HL-60/S4 treated with retinoic acid at 250 ng/mL for 4 days and 3 days (cell line): ENCODE measurements around the gene KCTD4.
"Not testable (repeated sequence)": the region's sequence is repeated elsewhere in the genome, so short reads cannot be mapped to it uniquely, and the experiment has no call there.

ENCODE experiments used
- in situ Hi-C: fragments of 300-500 bp; cut with MboI; formaldehyde crosslinking; loops from 2 replicates; pipeline ENCODE4 v1.7.0; 2022; ENCODE audit warnings: low sequenced_read_pairs

KCTD4 gene

DNA sequence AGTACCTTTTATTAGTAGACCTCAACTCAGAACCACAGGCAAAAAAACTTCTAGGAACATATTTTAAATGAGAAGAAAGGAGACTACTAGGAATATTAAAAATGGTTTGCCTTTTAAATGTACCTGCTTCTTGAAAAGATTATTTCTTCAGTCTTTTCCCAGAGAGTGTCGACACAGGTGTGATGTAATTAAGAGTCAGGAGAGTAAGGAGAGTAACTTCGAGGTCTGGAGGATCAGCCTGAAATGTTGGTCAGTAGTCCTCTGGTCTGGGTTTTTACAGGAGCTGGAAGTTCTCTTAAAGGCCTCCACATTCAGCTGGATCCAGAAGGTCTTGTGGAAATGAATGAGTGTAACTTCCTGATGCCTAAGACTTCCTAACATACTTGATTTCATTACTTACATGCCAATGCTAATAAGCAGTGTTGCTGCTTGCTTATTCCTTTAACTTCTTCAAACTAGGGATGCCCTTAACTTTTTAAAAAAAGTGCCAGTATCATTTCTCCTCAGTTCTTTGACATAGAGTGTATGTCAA, at the start of gene KCTD4:
Gene KCTD4, minus strand, starts transcription at position 345 of the 532 bp plus-strand sequence. CDS start 6,478 bp downstream, outside the sequence.
- in situ Hi-C loops: no loop called here

DNA sequence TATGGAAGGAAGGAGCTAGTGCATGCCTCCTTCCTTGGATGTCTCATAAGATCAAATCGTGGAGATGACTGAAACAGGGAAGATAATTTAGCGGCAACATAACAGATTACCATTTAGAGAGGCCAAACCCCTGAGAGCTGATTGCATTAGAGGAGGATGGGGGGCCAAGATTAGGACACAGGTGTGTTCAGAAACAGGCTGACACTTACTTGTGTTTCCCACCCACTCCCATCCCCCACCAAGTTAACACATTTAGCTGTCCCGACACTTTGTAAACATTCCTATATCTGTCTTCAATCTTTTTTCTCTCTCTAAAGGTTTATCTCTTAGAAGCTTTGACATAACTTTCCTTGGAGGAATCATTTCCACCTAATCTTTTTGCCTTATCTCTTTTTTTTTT, 48.8 kb upstream of the KCTD4 start:
- in situ Hi-C loops: no loop called here

- in situ Hi-C loops: not testable (repeated sequence)
Measured at GRCh38 chr13:45244736-45245135, 43.9 kb upstream of the KCTD4 start.

- in situ Hi-C loops: no loop called here
Measured at GRCh38 chr13:45243077-45243476, 42.2 kb upstream of the KCTD4 start.

- in situ Hi-C loops: no loop called here
Measured at GRCh38 chr13:45242524-45242923, 41.7 kb upstream of the KCTD4 start.

- in situ Hi-C loops: no loop called here
Measured at GRCh38 chr13:45242070-45242469, 41.2 kb upstream of the KCTD4 start.

DNA sequence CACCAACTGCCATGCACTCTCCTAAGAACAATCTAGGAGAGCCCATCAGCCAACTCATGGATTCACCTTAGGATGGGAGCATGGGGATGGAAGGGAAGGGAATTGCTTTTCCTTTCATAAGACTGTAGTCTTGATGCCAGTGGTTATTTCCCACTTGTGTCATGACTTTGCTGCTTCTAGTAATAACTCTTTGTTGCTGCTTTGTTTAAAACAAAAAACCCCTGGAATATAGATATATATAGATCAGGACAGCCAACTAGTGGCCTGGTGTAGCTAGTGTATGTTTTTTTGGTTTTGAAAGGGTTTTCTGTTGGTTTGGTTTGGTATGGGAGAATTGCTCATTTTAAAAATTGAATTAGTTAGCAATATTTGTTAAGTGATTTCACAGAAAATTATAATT, 39.3 kb upstream of the KCTD4 start:
- in situ Hi-C loops: no loop called here

GRCh38 chr13:45238945-45239795, 38.3 kb upstream of the KCTD4 start:
- in situ Hi-C loops: no loop called here

GRCh38 chr13:45232591-45232990, 31.7 kb upstream of the KCTD4 start:
- in situ Hi-C loops: no loop called here

DNA sequence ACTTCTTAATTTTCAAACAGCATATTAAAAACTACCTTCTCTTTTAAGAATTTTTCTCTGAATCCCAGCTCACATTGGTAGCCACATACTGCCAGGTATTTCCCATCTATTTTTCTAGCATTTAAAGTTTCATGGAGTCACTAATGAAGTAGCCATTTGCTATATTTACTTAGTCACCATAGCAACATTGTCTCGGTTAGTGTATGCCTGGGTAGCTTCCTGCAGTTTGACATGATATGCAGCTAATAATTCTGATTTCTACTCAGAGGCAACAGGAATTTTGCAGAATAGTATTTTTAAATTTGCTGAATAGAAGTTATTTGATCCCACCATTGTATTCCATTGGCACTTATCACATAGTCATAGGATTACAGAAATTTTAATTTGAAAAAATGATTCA, 30.9 kb upstream of the KCTD4 start:
- in situ Hi-C loops: no loop called here

DNA sequence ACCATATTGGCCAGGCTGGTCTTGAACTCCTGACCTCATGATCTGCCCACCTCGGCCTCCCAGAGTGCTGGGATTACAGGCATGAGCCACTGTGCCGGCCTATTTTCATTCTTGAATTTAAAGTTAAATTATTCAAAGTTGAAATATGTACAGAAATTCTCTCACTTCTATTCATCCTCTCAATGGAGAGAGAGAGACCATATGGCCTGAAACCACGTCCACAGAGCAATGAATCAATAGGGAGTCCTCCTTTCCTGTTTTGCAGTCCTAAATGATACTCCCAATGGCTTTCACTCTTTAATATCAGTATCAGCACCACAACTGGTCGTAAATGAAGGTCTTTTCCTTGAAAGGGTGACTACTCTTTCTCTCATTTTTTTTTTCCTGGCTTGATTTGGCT, 30.5 kb upstream of the KCTD4 start:
- in situ Hi-C loops: no loop called here

DNA sequence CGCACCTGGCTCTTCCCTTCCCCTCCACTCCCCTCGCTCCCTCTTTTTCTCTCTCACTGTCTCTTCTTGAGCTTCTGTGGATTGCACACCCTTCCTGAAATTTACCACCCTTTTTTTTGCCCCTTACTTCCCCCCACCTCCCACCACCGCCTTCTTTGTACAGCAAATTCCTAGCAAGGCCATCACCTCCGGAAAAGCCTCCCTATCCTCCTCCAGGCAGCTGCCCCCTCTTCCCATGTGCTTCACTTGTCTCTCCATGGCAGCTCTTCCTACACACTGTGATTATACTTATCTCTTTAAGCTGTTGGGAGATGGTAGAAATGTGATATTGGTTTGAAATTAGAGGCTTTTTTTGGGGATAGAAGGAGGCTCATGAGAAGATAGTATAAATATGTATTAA, 28.3 kb upstream of the KCTD4 start:
- in situ Hi-C loops: no loop called here

DNA sequence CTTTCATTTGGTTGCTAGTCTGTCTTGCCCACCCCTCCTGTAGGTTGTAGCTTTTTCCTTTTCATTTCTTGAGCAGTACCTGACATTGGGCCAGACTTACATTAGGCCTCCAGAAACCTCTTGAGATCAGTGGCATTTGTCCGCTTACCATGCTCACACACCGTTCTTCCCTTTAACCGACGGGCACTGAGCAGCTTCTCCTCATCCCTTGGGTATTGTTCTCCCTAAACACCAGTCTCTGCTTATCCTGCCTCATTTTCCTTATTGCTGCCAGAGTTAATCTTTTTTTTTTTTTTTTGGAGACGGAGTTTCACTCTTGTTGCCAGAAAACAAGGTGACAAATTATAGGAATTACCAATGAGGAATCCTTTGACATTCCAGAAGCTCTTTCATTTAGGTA, 27.2 kb upstream of the KCTD4 start:
- in situ Hi-C loops: no loop called here

DNA sequence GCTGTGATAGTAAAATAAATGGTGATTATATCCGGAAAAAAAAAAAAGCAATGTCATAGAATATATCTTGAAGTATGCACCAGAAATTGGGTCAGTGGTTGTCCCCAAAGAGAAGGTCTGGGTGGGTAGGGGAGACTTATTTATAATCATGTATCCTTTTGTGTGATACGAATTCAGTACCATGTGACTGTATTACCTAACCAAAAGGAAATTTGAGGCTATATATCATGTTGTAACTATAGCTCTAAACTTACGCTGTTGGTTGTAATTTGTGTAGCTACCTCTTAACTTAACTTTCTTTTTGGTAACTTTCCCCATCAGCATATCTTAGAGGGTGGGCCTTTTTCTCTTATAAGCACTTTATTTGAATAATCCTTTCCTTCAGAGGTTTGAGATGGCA, 25.2 kb upstream of the KCTD4 start:
- in situ Hi-C loops: no loop called here

DNA sequence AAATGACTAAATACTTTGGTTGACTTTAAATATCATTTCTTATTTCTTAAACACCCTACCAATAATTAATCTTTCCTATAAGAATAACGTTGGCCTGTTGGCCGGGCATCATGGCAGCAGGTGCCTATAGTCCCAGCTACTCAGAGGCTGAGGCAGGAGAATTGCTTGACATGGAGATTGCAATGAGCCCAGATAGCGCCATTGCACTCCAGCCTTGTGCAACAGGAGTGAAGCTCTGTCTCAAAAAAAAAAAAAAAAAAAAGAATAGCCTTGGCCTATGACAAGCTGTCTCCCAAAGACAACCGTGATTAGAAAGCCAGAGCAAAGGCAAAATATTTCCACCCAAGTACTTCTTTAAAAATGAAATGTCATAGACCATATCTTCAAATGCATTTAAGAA, 24.5 kb upstream of the KCTD4 start:
- in situ Hi-C loops: no loop called here

DNA sequence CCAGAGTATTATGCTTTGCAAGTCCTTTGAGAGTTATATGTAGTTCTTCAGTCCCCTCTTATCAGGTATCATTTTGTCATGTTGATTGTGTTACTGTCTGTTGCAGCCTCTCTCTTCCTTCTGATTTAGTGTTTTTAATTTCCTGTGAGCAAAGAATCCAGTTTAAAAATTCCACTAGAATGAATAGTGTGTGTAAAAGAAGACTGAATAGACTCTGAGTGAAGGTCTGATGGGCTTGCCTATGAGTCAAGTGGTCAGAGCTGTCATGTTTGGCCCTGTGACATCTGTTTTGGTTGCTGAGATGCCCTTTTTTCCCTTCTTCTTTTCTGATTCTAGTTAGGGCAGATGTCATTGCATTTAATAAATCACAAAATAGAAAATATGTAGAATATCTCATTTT, 23.3 kb upstream of the KCTD4 start:
- in situ Hi-C loops: no loop called here

- in situ Hi-C loops: no loop called here
Measured at GRCh38 chr13:45222919-45223318, 22.1 kb upstream of the KCTD4 start.

GRCh38 chr13:45222516-45222915, 21.7 kb upstream of the KCTD4 start:
- in situ Hi-C loops: no loop called here

GRCh38 chr13:45220403-45220802, 19.6 kb upstream of the KCTD4 start:
- in situ Hi-C loops: no loop called here

GRCh38 chr13:45219938-45220375, 19.1 kb upstream of the KCTD4 start:
- in situ Hi-C loops: no loop called here

- in situ Hi-C loops: no loop called here
Measured at GRCh38 chr13:45219123-45219891, 18.5 kb upstream of the KCTD4 start.

GRCh38 chr13:45218689-45219088, 17.8 kb upstream of the KCTD4 start:
- in situ Hi-C loops: no loop called here
